AG09309 (cell line): ENCODE results near the gene PGLYRP1.

ENCODE experiments used
- DNase-seq: peaks from one replicate; pipeline ENCODE4 v3.0.0-alpha.2; 2010; ENCODE audit warnings: low read depth
- H3K4me3 ChIP-seq: 2 replicates; pipeline ENCODE4 v1.5.1; 2011; ENCODE audit warnings: mild to moderate bottlenecking, low read depth, low read length, moderate library complexity; ENCODE audit not compliant: control insufficient read depth
- CTCF ChIP-seq: IDR thresholded peaks from 2 replicates; pipeline ENCODE4 v1.5.1; 2011; ENCODE audit warnings: mild to moderate bottlenecking, low read depth, low read length, inconsistent platforms; ENCODE audit not compliant: insufficient read depth, control insufficient read depth; ENCODE audit errors: missing control alignments

The PGLYRP1 gene

GRCh38 chr19:46043519-46043918, 20.7 kb upstream of the PGLYRP1 start:
- no peak for DNase-seq
- no peak for TF ChIP-seq CTCF
- H3K4me3 ChIP-seq = no peak overlapping the region

GRCh38 chr19:46042252-46042883, 19.5 kb upstream of the PGLYRP1 start:
- no peak for TF ChIP-seq CTCF
- no peak for DNase-seq
- no peak overlapping the region for H3K4me3 ChIP-seq

GRCh38 chr19:46040952-46041500, 18.2 kb upstream of the PGLYRP1 start, which contains the start of gene IGFL4:
IGFL4 (minus strand) TSS chr19:46041002; CDS start chr19:46040962, 40 bp downstream.
- no peak for DNase-seq
- H3K4me3 ChIP-seq = no peak within 1 kb of the TSS
- no peak for TF ChIP-seq CTCF

GRCh38 chr19:46040125-46040524, 17.3 kb upstream of the PGLYRP1 start:
- no peak for DNase-seq
- no peak for TF ChIP-seq CTCF
- H3K4me3 ChIP-seq = no peak overlapping the region

GRCh38 chr19:46036744-46037128, 13.9 kb upstream of the PGLYRP1 start:
- no peak for DNase-seq
- no peak for TF ChIP-seq CTCF
- H3K4me3 ChIP-seq = no peak overlapping the region

GRCh38 chr19:46035986-46036743, 13.3 kb upstream of the PGLYRP1 start:
- DNase-seq = no peak
- H3K4me3 ChIP-seq = no peak overlapping the region
- TF ChIP-seq CTCF = no peak
